ENCODE results near the gene SORT1. TPM values are rescaled to one million over a fixed set of nuclear protein-coding genes. Genes with fewer than 3 reads are reported as not detected.

The SORT1 gene
- polyA plus RNA-seq, 3 donors, result 21.3 to 41.1 (median 35.3) TPM

GRCh38 chr1:109396871-109397580, 692 bp downstream of the SORT1 start:
- Mint-ChIP-seq H3K36me3 (peaks cover 11 to 23% of the 10 kb centered on the region in 2 donors), H3K4me1 (peaks cover 59% of the 10 kb centered on the region), H3K27me3 (ENCODE audit: low read depth in 3 of 3) (peaks cover 0 to 8% (median 3%) of the 10 kb centered on the region in 3 donors), H3K4me3 (peak overlapping the region; percentile 94 to 96), H3K27ac (peak overlapping the region; percentile 86 to 95 (median 91)), H3K9me3 (peaks cover 0 to 3% (median 0%) of the 10 kb centered on the region in 7 donors)
- H2AFZ ChIP-seq (ENCODE audit: insufficient read depth, low read depth, low read length, poor library complexity, severe bottlenecking), result peak overlapping the region; percentile 85
- TF ChIP-seq CTCF (IDR thresholded peaks at IDR 0.05), result no peak
- peaks cover 52 to 61% of the 10 kb centered on the region in 2 donors for H3K4me1 ChIP-seq (ENCODE audit: control insufficient read depth in 1 of 2, insufficient read depth in 2 of 2, low read length in 2 of 2)
- H3K4me3 ChIP-seq (replicated peaks in 1 of 3; ENCODE audit: low read depth in 2 of 3, low read length in 3 of 3), result peak overlapping the region; percentile 27 to 83 (median 55)
- H3K4me2 ChIP-seq (replicated peaks; ENCODE audit: extremely low read depth, low read length, poor library complexity, severe bottlenecking), result peak overlapping the region; percentile 81
- peaks cover 7% of the 10 kb centered on the region for H4K20me1 ChIP-seq (ENCODE audit: insufficient read depth, low read length)
- peak overlapping the region; percentile 62 for H3K9ac ChIP-seq (ENCODE audit: insufficient read depth, low read length, poor library complexity, severe bottlenecking)
- H3K79me2 ChIP-seq (ENCODE audit: insufficient read depth, low read length), result peaks cover 59% of the 10 kb centered on the region
- intact Hi-C loops (cut with micrococcal nuclease), result loop anchor here (2.0 to 5.0 kb wide), 3 partner anchors 35 to 135 kb away; partner anchors contain the start of gene PSRC1 (in 1 of the 2)
- peak overlapping the region; percentile 58 to 78 for H3K27ac ChIP-seq (ENCODE audit: low read depth in 1 of 2, low read length in 2 of 2)
- DNase-seq, result peak; percentile 30 to 42 (median 41)
- WGBS (ENCODE audit: insufficient coverage), result 2% methylated on average over 41 of the region's 46 CpGs
- H3K27me3 ChIP-seq (ENCODE audit: control insufficient read depth in 2 of 2, insufficient read depth in 2 of 2, low read length in 2 of 2), result no peaks in the 10 kb centered on the region
- peaks cover 10 to 22% of the 10 kb centered on the region in 2 donors for H3K36me3 ChIP-seq (replicated peaks in 1 of 2; ENCODE audit: control insufficient read depth in 1 of 2, insufficient read depth in 2 of 2, low read length in 2 of 2)
- H3K9me3 ChIP-seq (replicated peaks in 1 of 2; ENCODE audit: control insufficient read depth in 1 of 2, insufficient read depth in 1 of 2, low read length in 2 of 2), result no peaks in the 10 kb centered on the region

GRCh38 chr1:109396513-109396839, 1.2 kb downstream of the SORT1 start:
- H3K27ac Mint-ChIP-seq, result peak overlapping the region; percentile 86 to 95 (median 91)
- intact Hi-C loops (cut with micrococcal nuclease), result loop anchor here (2.0 to 5.0 kb wide), 3 partner anchors 34 to 134 kb away; partner anchors contain the start of gene PSRC1 (in 1 of the 2)
- peaks cover 0 to 3% (median 0%) of the 10 kb centered on the region in 7 donors for H3K9me3 Mint-ChIP-seq
- Histone ChIP-seq H3K36me3 (replicated peaks in 1 of 2; ENCODE audit: control insufficient read depth in 1 of 2, insufficient read depth in 2 of 2, low read length in 2 of 2) (peaks cover 5 to 16% of the 10 kb centered on the region in 2 donors), H3K27me3 (ENCODE audit: control insufficient read depth in 2 of 2, insufficient read depth in 2 of 2, low read length in 2 of 2) (no peaks in the 10 kb centered on the region), H3K4me3 (replicated peaks in 1 of 3; ENCODE audit: low read depth in 2 of 3, low read length in 3 of 3) (peak overlapping the region; percentile 27 to 83 (median 55)), H3K27ac (ENCODE audit: low read depth in 1 of 2, low read length in 2 of 2) (peak overlapping the region; percentile 59 to 78), H3K9ac (ENCODE audit: insufficient read depth, low read length, poor library complexity, severe bottlenecking) (peak overlapping the region; percentile 62), H3K4me2 (replicated peaks; ENCODE audit: extremely low read depth, low read length, poor library complexity, severe bottlenecking) (peak overlapping the region; percentile 81), H3K4me1 (ENCODE audit: control insufficient read depth in 1 of 2, insufficient read depth in 2 of 2, low read length in 2 of 2) (peaks cover 56 to 67% of the 10 kb centered on the region in 2 donors), H2AFZ (ENCODE audit: insufficient read depth, low read depth, low read length, poor library complexity, severe bottlenecking) (peak overlapping the region; percentile 85), H4K20me1 (ENCODE audit: insufficient read depth, low read length) (peaks cover 7% of the 10 kb centered on the region), H3K79me2 (ENCODE audit: insufficient read depth, low read length) (peaks cover 63% of the 10 kb centered on the region), H3K9me3 (replicated peaks in 1 of 2; ENCODE audit: control insufficient read depth in 1 of 2, insufficient read depth in 1 of 2, low read length in 2 of 2) (no peaks in the 10 kb centered on the region)
- peaks cover 65% of the 10 kb centered on the region for H3K4me1 Mint-ChIP-seq
- peaks cover 9 to 17% of the 10 kb centered on the region in 2 donors for H3K36me3 Mint-ChIP-seq
- H3K27me3 Mint-ChIP-seq (ENCODE audit: low read depth in 3 of 3), result peaks cover 0 to 8% (median 3%) of the 10 kb centered on the region in 3 donors
- TF ChIP-seq CTCF (IDR thresholded peaks at IDR 0.05), result no peak
- WGBS (ENCODE audit: insufficient coverage), result no CpG with 5 or more reads among the region's 2 CpGs
- no peak for DNase-seq
- peak overlapping the region; percentile 94 to 96 for H3K4me3 Mint-ChIP-seq
